HG03469 (cell line): ENCODE measurements around the gene FLG2.

ENCODE experiments used
- ATAC-seq: cut with Tn5 transposase; IDR thresholded peaks from one replicate; pipeline ENCODE4 v1.9.1; 2021; ENCODE audit warnings: mild to moderate bottlenecking, moderate library complexity, moderate number of reproducible peaks; ENCODE audit not compliant: unreplicated experiment

The FLG2 gene

GRCh38 chr1:152359906-152360305 is at the start of gene FLG2:
Gene FLG2, minus strand, starts transcription at chr1:152360006. Its CDS starts 1,122 bp downstream, at chr1:152358884.
- no peak for ATAC-seq

DNA sequence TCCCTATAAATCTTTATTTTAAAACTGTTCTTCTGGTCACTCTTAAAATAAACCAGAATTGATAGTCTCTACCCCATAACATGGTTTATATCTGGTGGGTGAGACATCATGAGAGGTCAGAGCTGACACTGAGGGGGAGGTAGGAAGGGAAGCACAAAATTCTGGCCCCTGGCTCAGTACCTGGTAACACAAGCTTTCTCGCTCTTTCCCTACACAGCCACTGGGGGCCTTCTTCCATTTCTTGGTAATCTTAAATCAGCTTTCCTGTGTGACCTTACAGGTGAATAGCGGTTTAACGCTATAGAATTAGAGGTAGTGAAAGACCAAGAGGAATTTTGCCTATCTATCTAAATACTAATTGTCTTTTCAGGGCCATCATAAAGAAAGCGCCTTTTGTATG is 48.9 kb upstream of the FLG2 start:
- ATAC-seq = no peak

DNA sequence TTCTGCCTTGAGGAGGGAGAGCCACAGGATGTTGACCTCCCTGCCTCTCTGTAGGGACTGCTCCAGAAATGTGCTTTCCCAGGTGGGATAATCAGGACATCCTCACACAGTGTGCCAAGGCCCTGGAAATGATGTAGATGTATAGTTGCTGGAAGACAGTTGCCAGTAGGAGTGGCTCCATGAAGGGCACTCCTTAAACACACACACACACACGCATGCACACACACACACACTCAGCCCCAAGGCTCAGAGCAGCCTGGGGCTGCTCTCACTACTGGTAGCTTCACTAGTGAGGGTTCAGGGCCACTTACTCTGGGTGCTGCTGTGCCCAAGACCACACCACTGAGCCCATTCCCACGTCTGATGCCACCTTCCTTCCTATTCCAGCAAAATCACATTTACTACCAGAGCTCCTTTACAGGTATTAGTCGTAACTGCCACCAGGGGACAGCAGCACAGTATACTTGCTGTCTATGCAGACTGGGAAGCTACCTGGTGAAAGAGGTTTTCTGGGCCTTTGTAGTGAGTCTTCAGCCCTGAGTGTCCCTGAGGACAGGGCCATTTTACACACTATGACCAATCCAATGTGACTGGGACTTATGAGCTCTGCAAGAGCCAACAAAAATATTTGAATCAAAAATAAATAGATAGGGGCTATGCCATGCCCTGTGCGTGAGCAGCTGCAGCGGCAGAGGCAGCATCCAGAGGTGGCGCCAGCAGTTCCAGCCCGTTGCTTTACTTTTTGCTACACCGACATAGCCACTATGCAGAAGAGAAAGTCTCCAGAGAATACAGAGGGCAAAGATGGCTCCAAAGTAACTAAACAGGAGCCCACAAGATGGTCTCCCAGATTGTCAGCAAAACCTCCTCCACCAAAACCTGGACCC is 39.2 kb upstream of the FLG2 start:
- ATAC-seq = no peak

- ATAC-seq = no peak
These were observed 37.7 kb upstream of the FLG2 start for GRCh38 chr1:152397474-152397873.

DNA sequence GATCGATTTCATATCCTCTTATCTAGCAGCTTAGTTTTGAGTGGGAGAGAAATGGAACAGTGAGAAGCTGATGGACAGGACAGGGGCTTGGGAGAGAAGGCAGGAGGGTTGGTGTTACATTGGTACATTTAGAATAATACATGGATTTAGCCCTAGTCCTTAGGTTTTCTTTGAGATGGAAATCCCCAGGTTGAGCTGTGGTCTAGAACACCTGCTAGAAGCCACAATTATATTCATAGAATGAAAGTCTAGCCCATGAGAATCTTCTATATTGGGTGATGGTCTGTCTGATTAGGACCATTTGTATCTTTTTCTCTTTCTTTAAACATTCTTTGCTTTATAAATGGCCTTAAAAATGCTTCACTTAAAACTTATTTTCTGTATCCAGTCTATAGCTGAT is 34.3 kb upstream of the FLG2 start:
- no peak for ATAC-seq

- no peak for ATAC-seq
These were observed 33.1 kb upstream of the FLG2 start for GRCh38 chr1:152392909-152393308.

DNA sequence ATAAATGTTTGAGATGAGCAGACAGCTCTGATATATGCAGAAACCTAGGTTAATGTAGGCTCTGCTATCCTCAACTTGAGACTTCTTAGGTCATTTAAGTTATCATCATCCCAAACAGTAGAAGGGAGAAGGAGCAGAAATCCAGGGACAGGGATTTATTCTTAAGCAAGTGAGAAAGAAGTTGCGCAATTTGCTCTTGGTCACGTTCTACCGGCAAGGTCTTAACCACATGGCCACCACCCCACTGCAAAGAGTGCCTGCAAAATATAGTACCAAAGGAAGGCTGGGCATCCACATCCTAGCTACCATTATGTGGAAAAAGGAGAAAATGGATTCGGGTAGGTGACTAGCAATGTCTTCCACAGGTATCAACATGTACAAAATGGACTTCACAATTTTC is 29.1 kb upstream of the FLG2 start:
- no peak for ATAC-seq

DNA sequence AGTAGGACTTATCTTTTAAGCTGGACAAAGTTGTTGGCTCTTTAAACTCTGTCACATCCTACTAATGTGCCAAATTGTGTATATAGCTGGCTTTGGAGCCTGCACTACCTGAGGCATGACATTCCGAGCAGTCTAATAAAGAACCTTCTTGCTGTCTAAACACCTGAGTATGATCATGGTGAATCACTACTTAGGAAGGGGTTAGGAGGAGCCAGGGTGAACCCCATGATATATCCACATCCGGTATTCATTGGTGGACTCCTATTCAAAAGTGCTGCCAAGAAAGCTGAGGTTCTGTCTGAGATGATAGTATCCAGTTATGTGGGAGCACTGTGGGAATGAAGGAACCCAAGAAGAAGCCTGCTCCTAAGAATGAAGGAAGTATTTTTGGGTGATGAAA is 27.1 kb upstream of the FLG2 start:
- ATAC-seq = no peak

DNA sequence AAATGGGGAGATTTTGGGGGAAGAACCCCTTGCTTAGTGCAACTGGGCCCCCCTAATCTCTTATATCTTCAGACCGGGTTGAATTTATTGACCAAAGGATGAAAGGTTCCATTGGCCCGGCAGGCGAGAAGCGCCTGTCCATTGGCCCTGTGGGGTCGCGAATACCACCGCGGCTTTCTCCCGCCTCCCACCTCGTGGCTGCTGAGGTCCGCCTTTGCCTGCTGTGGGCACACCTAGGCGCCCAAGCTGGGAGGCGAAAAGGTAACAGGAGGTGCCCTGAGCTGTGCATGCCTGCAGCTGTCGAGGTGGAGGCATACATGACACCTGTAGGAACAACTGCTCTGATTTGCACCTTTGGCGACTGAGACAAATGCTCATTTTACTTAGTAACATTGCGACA is 21.1 kb upstream of the FLG2 start:
- no peak for ATAC-seq

GRCh38 chr1:152374451-152374850 is 14.6 kb upstream of the FLG2 start:
- ATAC-seq = no peak

DNA sequence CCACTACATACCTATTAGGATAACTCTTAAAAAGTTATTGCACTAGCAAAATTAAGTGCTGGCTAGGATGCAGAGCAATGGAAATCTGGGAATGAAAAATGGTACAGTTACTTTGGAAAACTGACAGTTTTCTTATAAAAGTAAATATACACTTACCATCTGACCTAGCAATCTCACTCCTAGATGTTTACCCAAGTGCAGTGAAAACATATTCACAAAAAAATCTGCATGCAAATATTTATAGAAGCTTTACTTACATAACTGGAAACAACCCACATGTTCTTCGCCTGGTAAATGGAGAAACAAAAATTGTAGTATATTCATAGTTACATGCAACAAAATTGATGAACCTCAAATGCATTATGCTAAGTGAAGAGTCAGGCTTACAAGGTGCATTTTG is 12.9 kb upstream of the FLG2 start:
- ATAC-seq = no peak

DNA sequence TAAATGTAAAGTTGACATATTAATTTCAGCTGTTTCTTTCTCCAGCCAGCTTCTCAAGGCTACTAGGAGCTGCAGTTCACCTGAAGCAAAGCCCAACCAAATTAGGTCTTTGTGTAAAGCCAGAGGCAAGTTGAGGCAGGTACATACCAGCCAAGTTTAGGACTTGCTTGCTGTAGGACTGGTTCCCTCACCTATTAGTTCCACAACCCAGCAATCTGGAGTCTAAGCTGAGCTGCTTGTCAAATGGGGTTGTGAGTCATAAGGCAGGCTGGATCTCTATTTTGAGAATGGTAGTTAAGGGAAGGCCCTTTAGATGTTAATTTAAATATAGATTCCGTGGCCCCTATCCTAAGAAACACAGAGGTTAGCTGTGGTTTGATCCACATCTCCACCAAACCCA is 7.6 kb upstream of the FLG2 start:
- ATAC-seq = no peak

DNA sequence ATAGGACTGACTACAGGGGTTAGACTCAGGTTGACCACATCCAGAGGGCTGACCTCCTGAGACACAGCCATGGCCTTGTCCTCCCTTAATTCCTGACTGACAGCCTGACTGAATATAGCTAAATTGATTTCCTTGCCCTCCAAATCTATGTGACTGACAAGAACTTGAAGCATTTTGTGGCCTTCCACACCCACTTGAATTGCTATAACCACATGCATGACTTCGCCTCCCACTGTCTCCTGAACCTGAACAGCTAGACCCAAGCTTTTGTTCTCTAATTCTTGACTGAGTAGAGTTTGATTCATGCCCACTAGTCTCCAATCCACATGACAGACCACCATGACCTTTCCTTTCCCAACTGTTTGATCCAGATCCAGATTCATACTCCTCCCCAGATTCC is 3.1 kb downstream of the FLG2 start:
- ATAC-seq = no peak

- ATAC-seq = no peak
These were observed 10.2 kb downstream of the FLG2 start for GRCh38 chr1:152349611-152350010.

GRCh38 chr1:152348447-152348846 is 11.4 kb downstream of the FLG2 start:
- no peak for ATAC-seq

DNA sequence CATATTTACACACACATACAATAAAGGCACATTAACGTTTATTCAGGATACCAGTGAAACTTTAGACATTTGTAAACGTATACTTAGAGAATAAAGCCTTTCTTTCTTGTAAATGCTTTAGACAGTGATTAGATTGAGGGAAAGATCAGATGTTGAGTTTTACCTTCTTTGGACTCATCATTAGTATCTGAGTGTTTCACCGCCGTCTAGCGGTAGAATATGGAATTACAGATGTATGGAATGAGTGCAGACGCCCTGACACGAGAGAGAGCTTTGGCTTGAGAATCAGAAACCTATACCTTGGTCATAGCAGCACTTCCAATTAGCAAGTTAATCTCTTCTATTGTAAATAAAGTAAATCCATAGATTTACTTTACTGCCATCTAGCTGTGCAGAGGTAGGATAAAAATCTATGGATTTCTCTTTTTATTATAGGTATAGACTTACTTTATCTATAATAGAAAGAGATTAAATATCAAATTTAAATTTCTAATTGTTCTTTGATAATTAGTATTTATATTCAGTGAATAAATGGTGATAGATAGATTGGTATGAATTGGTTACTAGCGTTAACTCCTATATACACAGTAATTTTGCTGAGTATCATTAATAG is 12.6 kb downstream of the FLG2 start:
- no peak for ATAC-seq

DNA sequence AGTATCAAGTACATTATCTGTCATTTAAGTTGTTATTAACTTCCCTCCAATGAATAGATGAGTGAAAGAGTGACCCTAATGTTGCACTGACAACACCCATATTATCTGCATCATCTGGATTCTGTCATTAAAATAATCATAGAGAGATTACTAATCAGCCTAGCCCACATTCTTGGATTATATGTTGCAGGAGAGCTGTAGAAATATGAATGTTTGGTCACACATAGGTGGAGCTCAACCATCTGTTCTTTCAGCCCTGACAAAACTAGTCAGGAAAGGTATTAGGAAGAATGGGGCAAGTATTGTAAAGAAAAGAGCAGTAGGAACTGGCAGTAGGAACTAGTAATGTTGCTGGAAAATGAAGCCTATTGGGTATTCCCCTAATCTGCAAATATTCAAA is 15.4 kb downstream of the FLG2 start:
- ATAC-seq = no peak

- ATAC-seq = no peak
These were observed 16.8 kb downstream of the FLG2 start for GRCh38 chr1:152343006-152343405.

- no peak for ATAC-seq
These were observed 24.4 kb downstream of the FLG2 start for GRCh38 chr1:152335399-152335798.

- no peak for ATAC-seq
These were observed 30.9 kb downstream of the FLG2 start for GRCh38 chr1:152328801-152329391.

GRCh38 chr1:152325111-152325510 is 34.7 kb downstream of the FLG2 start, which contains the start of gene FLG:
Gene FLG, minus strand, starts transcription at chr1:152325239. Its CDS starts 9,783 bp downstream, at chr1:152315456.
- no peak for ATAC-seq

DNA sequence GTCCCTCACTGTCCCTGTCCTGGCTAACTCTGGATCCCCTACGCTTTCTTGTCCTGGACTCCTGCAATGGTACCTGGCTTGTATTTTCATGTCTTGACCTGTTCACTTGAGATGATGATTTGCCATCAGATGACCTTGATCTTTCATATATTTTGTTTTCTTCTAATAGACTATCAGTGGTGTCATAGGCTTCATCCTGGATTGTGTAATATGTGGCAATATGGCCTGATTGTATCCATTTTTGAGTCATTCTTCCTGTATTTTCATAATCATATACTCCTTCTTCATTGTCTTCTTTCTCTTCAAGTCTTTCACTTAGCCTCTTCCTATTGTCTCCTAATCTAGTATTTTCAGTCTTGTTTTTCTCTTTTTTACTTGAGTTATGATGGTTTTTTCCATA is 45.8 kb downstream of the FLG2 start:
- no peak for ATAC-seq
